Measurements from ENCODE around the gene HSPB6.
"Not testable (repeated sequence)": the region's sequence is repeated elsewhere in the genome, so short reads cannot be mapped to it uniquely, and the experiment has no call there.

The HSPB6 gene, protein sequence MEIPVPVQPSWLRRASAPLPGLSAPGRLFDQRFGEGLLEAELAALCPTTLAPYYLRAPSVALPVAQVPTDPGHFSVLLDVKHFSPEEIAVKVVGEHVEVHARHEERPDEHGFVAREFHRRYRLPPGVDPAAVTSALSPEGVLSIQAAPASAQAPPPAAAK

DNA sequence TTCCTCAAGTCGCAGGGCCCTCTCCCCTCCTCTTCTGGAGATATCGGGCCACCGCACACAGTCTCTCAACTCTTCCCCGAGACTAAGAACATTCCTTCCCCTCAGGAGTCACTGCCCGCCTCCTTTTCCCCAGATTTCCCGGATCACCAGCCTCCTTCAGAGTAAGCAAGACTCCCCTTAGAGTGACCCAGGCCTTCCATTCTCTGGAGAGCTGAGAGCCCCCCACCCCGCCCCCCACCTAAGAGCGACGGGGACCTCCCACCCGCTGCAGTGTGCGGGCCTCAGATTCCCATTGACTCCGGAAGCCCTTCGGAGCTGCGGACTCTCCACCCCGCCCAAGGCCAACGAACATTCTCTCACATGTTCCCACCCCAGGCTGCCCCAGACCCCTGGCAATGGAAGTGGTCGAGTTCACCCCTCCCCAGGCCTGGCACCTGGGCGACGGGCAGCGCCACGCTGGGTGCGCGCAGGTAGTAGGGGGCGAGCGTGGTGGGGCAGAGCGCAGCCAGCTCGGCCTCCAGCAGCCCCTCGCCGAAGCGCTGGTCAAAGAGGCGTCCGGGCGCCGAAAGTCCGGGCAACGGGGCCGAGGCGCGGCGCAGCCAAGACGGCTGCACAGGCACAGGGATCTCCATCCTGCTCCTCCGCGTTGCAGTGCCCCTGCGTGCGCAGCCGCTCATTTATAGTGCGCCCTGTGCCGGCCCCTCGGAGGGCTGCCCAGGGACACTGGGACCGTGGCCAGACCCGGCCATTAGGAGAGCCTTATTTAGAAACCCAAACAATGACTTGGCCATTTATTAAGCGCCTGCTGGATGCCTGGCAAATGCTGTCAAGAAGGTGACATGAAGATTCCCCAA lies at the start of gene HSPB6:
HSPB6 (minus strand) TSS at position 653 of the 854 bp plus-strand sequence; CDS start at position 632, 21 bp downstream.
- DNase-seq (ENCODE audit: low read depth in 1 of 2, low spot score in 1 of 2) = no peak

DNA sequence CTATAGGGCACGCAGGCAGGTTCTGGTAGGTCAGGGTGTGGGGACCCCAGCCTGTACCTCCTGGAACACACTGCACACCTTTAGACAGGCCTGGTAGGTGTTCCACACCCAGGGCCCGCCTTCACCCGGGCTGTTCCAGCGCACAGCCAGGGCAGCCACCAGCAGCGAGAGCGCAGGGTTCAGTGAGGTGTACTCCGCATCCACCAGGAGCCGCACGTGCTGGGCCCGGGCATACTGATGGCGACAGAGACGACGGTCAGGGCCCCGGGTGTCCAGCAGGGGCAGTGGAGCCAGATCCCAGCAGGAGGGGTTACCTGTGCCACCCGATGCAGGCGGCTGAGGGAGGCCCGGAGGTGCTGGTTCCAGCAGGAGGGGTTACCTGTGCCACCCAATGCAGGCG lies 49.8 kb upstream of the HSPB6 start:
- DNase-seq (ENCODE audit: low read depth in 1 of 2, low spot score in 1 of 2) = no peak

DNA sequence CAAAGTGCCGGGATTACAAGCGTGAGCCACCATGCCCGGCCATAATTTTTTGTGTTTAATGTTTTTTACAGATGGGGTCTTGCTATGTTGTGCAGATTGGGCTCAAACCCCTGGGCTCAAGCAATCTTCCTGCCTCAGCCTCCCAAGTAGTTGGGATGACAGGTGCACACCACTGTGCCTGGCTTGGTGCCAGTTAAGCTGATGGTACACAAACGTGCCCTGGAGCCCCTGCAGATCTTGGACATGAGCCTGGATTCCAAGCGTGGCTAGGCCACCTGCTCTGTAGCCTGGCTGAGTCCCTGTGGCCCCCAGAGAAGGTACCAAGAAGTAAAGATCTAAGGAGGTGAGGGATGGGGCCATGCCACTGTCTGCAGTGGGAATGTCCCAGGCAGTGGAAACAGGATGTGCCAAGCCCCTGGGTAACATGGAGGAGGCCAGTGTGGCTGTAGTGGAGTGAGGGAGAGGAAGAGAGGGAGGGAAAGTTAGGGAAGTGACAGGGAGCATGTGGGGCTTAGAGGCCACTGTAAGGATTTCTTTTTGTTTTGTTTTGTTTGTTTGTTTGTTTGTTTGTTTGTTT lies 48.8 kb upstream of the HSPB6 start:
- DNase-seq (ENCODE audit: low read depth in 1 of 2, low spot score in 1 of 2) = no peak

DNA sequence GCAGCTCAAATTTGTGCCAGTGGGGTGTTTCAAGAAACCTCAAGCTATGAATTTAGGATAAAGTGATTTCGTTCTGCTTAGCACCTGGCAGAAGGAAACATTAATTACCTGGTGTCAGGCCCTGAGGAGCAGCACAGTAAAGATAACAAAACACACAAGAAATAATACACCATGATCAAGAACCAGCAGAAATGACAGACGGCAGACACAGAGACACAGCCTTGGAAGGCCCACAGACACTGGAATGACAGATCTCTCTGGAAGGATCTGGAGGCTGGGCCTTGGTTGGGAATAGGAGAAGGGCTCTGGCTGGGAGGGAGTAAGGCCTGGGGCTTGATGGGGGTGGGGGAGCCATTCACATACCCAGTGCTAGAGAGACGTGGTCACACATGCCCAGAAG lies 45.0 kb upstream of the HSPB6 start:
- DNase-seq (ENCODE audit: low read depth in 1 of 2, low spot score in 1 of 2) = no peak

DNA sequence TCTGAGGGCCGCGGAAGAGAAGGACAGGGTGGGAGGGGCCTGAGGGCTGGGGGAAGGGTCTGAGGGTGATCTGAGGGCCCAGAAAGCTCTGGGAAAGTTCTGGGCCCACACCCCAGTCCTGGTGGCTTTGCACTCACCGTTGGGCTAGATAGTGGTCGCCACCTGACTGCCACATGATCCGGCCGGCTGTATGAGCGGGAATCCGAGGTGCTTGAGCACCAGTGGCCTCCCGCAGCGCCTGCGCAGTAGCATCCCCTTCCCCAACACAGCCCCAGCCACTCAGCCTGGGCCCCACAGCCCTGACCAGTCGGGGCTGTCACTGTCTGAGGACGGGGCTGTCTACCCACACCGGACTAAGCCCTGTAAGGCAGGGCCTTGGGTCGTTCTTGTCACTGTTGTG lies 40.8 kb upstream of the HSPB6 start:
- no peak for DNase-seq (ENCODE audit: low read depth in 1 of 2, low spot score in 1 of 2)

DNA sequence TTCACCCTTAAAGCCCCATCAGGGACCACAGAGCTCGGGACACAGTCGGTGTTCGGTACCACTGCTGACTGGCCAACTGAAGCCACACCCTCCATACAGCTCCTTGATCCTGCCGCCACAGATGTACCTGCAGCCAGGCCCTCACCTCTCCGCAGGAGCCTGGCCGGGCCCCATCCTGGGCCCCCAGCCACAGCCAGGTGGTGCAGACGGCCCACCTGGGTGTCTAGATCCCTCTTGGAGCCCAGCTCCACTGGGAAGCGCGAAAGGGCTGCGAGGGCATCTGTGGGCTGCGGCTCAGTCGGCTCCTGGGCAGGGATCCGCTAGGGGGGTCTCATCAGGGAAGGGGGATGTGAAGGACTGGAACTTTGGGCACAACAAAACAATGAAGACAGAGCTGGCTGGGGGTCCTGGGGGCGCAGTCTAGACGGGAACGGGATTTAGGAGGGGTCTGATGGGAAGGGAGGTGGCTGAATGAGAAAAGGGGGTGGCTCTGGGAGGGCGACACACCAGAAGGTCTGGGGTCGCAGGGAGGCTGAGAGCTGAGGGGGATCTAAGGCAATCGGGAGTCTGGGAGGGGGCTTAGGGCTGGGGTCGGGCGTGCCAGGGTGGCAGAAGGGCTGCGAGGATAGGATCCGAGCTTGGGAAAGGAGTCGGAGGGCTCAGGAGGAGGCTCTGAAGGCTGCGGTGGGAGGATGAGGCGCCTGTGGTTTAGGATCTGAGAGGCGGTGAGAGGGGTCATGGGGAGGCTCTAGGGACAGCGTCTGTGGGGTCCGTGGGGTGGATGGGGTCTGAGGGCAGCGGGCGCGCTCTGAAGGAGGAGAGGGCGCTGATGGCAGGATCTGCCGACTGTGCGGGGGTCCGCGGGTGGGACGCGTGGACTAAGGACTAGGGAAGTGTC lies 40.1 kb upstream of the HSPB6 start:
- no peak for DNase-seq (ENCODE audit: low read depth in 1 of 2, low spot score in 1 of 2)

DNA sequence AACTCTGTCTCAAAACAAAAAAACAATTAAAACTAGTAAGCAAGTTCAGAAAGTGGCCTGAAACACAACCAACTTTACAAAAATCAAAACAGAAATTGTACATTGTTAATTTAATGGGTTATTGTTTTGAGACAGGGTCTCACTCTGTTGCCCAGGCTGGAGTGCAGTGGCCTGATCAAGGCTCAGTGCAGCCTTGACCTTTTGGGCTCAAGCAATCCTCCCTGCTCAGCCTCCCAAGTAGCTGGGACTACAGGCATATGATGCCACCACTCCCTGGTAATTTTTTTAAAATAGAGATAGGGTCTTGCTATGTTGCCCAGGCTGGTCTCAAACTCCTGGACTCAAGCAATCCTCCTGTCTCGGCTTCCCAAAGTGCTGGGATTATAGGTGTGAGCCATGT lies 38.7 kb upstream of the HSPB6 start:
- DNase-seq (ENCODE audit: low read depth in 1 of 2, low spot score in 1 of 2) = not testable (repeated sequence)

DNA sequence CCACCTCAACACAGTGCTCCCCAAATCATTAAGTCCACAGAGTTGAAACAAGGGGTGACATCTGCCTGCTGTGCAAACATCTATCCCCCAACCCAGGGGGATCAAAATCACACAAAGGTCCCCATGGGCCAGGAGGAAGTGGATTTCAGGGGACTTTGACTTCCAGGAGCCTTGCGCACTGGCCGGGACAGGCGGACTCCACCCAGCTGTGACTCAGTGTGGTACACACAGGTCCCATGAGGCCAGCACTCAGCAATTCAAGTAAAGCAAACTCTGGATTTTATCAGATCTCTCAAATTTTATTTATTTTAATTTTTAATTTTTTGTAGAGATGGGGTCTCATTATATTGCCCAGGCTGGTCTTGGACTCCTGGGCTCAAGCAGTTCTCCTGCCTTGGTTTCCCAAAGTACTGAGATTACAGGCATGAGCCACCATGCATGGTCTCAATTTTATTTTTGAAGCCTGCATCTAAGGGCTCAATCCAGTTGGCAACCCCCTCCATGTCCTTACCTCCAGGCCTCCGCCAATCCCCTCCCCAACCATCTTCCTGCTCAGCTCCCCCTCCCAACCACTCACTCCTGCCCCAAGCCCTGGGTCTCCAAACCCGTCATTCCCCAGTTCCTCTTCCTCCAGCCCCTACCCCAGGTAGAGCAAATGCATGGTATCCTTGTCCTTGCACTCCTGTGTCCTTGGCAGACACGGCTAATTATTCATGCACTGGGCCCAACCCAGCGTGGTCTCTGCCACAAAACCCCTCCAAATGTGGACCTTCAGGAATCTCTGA lies 36.7 kb upstream of the HSPB6 start:
- DNase-seq (ENCODE audit: low read depth in 1 of 2, low spot score in 1 of 2) = no peak

DNA sequence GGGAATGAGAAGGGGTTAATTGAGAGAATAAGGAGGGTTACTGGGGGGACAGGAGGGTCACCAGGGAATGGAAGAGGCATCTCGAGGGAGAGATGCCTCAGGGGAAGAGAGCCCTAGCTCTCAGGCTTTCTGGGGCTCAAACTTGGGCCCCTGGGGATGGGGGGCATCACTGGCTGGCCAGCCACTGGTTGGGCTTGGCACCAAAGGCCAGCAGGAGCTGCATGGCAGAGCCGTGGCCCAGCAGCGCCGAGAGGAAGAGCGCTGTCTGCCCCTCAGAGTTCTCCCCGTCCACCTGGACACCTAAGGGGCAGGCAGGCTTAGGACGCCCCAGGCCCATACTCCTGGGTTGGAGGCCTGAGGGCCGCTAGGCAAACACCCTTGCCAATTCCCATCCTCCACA lies 36.1 kb upstream of the HSPB6 start:
- DNase-seq (ENCODE audit: low read depth in 1 of 2, low spot score in 1 of 2) = no peak

DNA sequence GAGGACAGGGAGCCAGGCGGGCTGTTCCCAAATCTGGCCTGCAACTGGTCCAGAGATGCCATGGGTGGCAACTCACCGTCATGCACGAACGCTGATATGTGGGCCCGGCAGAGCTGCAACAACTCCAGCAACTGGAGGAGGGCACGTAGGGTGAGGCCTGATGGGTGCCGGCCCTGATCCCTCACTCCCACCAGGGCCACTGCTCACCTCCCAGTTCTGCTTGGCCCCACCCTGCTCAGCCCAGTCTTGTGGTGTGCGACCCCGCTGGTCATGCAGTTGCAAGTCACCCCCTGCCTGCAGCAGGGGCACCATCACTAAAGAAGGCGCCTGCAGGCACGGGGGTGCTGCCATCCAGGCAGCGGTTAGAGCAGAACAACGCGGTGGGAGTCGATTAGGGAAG lies 35.5 kb upstream of the HSPB6 start:
- DNase-seq (ENCODE audit: low read depth in 1 of 2, low spot score in 1 of 2) = no peak

DNA sequence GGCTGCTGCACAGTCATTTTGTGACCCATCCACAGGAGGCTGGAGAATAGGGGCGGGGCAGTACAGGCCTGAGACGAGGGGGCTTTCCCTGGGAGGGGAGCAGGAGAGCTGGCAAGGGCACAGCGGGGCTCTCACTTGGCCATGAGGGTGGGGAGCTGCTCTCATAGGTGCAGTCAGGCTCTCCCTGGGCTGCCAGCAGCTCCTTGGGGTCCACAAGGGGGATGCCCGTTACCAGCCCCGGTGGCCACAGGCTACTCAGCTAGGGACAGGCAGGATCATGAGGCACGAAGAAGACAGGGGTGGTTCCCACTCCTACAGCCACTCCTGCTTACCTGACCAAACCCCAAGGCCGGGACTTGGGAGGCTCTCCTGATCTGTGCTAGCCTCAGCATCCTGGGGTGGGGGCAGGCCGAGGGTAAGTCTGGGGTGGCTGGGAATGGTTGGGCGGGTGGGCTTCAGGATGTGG lies 35.0 kb upstream of the HSPB6 start:
- no peak for DNase-seq (ENCODE audit: low read depth in 1 of 2, low spot score in 1 of 2)

DNA sequence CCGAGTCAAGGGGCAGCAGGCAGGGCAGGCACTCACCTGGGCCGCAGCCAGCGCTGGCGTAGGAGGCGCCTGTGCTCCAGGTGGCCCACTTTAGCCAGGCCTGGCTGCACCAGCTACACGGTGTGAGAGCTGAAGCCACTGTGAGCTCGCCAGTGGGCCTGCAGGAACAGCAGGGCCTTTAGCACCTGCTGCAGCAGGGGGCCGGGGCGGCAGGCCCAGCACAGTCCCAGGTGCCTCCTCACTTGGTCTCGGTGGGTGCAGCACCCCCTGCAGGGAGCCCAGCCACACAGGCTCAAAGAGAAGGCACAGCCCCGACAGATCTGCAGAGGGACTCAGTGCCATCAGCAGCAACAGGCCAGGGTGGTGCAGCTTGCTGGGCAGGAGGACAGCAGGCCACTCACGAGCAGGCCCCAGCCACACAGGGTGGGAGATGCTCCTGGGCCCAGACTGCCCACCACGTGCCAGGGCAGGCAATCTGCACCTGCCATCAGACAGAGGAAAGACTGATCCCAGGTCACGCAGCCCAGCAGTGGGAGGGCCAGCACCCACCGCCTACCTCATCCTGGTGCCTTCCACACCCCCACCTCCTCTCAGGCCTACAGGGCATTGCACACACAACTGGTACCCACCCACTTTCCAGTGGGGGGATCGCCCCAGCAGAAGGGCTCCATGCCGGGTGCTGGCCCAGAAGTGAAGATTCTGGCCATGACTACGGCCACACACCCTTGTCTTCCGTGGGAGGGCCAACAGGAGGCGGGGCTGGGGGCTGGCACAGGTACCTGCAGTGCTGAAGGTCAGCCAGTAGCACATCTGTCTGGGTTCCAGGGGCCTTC lies 34.4 kb upstream of the HSPB6 start:
- no peak for DNase-seq (ENCODE audit: low read depth in 1 of 2, low spot score in 1 of 2)

DNA sequence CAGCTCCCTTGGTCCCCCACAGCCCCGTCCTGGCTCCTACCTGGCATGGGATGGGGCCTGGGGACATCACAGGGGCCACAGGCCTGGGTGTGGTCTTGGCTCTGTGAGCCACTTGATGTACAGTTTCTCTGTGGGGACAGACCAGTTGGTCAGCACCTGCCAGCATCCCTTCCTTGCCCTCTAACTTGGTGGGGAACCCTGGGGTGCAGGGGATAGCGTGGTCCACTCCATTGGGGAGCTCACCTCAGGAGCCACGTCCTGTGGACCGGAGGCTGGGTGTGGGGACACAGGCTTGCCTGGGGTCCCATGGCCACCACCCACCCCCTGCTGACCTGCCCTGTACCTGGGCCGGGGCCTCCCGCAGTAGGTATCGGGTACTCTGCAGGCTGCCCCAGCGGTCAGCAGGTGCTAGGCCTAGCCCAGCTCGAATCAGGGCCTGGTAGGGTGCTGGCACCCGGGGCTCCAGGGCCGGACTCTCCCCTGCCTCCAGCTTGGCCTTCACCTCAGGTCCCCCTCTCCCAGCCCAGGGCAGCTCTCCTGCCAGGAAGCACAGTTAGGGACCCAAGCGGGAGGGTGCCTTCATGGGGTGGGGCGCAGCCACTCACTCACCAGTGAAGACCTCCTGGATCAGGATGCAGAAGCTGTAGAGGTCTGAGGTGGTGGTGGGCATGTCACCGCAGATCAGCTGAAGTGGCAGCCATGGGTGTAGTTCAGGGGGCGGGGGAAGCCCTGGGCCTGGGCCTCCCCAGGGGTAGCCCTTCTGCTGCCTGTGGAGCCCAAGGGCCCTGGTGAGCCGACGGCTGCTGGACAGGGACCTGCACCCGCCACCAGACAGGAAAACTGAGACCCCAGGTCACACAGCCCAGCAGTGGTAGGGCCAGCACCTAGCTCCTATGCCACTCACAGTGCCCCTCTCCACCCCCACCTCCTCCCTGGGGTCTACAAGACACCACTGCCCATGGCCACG lies 33.4 kb upstream of the HSPB6 start:
- DNase-seq (ENCODE audit: low read depth in 1 of 2, low spot score in 1 of 2) = no peak

DNA sequence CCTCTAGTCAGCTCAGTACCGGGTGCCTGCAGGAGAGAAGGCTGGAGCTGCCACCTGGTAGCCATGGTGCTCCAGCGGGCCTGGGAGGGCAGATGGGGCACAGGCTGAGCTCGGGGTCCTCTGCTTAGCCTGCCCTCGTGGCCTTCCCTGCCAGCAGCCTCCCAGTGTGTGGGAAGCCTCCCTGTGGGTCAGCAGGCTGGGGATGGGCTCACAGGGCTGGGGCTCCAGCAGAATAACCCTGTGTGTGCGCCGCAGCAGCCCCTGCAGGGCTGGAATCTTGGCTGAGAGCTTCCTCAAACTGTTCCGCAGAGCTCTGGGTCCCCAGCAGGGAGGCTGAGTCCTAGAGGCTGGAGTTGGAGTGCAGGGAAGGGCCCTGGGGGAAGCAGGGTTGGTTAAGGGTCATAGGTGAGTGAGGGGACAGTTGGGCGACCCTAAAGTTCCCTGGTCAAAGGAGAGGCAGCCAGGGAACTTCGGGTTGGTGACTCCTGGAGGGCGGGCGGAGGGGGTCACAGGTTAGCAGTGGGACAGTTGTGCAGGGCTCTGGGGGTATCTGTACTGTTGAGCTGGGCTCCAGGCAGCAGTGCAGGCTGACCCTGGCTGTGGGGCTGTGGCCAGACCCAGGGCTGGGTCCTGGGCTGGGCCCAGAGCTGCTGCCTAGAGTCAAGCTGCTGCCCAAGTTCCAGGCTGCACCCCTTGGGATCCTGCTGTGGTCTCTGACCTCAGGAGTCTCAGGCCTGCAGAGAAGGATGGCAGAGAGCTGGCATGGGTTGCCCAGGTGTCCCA lies 32.6 kb upstream of the HSPB6 start:
- no peak for DNase-seq (ENCODE audit: low read depth in 1 of 2, low spot score in 1 of 2)

DNA sequence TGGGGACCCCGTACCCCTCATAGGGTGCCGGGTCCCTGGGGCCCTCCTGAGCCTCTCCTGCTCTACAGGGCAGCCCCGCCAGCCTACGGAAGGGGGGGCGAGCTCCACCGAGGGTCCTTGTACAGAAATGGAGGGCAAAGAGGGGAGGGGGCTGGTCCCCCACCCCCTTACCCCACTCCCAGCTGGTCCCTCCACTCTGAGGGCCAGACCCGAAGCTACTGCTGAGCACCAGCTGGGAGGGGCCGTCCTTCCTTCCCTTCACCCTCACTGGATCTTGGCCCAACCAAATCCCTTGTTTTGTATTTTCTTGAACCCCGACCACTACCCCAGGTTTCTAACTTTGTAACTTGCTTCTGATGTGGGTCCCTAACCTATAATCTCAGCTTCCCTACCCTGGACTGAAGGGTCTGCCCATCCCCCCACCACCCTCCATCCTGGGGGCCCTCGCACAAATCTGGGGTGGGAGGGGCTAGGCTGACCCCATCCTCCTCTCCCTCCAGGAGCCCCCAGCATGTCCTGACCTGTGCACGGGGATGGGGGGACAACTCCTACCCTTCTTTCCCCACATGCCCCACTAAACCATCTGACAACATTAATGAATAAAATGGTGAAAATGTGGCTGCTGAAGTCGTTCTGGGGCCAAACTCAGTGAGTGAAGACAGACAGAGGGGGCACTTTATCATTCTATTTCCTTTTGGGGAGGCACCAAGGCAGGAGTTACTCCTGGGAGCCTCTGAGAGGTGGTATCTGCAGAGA lies 31.6 kb upstream of the HSPB6 start:
- no peak for DNase-seq (ENCODE audit: low read depth in 1 of 2, low spot score in 1 of 2)

DNA sequence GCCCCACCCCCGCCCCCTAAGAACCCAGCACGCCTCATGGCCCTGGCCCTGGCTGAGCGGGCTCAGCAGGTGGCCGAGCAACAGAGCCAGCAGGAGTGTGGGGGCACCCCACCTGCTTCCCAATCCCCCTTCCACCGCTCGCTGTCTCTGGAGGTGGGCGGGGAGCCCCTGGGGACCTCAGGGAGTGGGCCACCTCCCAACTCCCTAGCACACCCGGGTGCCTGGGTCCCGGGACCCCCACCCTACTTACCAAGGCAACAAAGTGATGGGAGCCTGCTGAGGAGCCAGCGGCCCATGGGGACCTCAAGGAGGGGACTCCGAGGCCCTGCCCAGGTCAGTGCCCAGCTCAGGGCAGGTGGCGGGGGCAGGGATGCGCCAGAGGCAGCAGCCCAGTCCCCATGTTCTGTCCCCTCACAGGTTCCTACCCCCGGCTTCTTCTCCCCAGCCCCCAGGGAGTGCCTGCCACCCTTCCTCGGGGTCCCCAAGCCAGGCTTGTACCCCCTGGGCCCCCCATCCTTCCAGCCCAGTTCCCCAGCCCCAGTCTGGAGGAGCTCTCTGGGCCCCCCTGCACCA lies 30.5 kb upstream of the HSPB6 start:
- no peak for DNase-seq (ENCODE audit: low read depth in 1 of 2, low spot score in 1 of 2)

All from stimulated activated CD4-positive, alpha-beta T cell treated with anti-CD3 and anti-CD28 coated beads, Interleukin-15, amount 100 ng/mL, for 1 hour (primary cell).